ENCODE data around the gene MAP3K7.

Gene MAP3K7

GRCh38 chr6:90586836-90587638 lies at the start of gene MAP3K7:
TSS of gene MAP3K7 (minus strand) at chr6:90587072. CDS start at chr6:90586883, 189 bp downstream.
- DNase-seq (ENCODE audit: low read depth in 2 of 2, low spot score in 1 of 2): peak; percentile 88 to 92

GRCh38 chr6:90631046-90631445 lies 44.2 kb upstream of the MAP3K7 start:
- no peak for DNase-seq (ENCODE audit: low read depth in 2 of 2, low spot score in 1 of 2)

- no peak for DNase-seq (ENCODE audit: low read depth in 2 of 2, low spot score in 1 of 2)
Measured at GRCh38 chr6:90621581-90621980, 34.7 kb upstream of the MAP3K7 start.

GRCh38 chr6:90619221-90619620 lies 32.3 kb upstream of the MAP3K7 start:
- no peak for DNase-seq (ENCODE audit: low read depth in 2 of 2, low spot score in 1 of 2)

- DNase-seq (ENCODE audit: low read depth in 2 of 2, low spot score in 1 of 2): no peak
Measured at GRCh38 chr6:90612313-90612680, 25.4 kb upstream of the MAP3K7 start.

GRCh38 chr6:90611543-90612312 lies 24.9 kb upstream of the MAP3K7 start:
- DNase-seq (ENCODE audit: low read depth in 2 of 2, low spot score in 1 of 2): no peak

- DNase-seq (ENCODE audit: low read depth in 2 of 2, low spot score in 1 of 2): no peak
Measured at GRCh38 chr6:90610751-90611542, 24.1 kb upstream of the MAP3K7 start.

GRCh38 chr6:90610301-90610750 lies 23.5 kb upstream of the MAP3K7 start:
- DNase-seq (ENCODE audit: low read depth in 2 of 2, low spot score in 1 of 2): no peak

- DNase-seq (ENCODE audit: low read depth in 2 of 2, low spot score in 1 of 2): no peak
Measured at GRCh38 chr6:90605749-90606340, 19.0 kb upstream of the MAP3K7 start.

- no peak for DNase-seq (ENCODE audit: low read depth in 2 of 2, low spot score in 1 of 2)
Measured at GRCh38 chr6:90604546-90604945, 17.7 kb upstream of the MAP3K7 start.

- DNase-seq (ENCODE audit: low read depth in 2 of 2, low spot score in 1 of 2): no peak
Measured at GRCh38 chr6:90599151-90599550, 12.3 kb upstream of the MAP3K7 start.

GRCh38 chr6:90598192-90598951 lies 11.5 kb upstream of the MAP3K7 start:
- no peak for DNase-seq (ENCODE audit: low read depth in 2 of 2, low spot score in 1 of 2)

- DNase-seq (ENCODE audit: low read depth in 2 of 2, low spot score in 1 of 2): no peak
Measured at GRCh38 chr6:90596967-90597539, 10.2 kb upstream of the MAP3K7 start.

- DNase-seq (ENCODE audit: low read depth in 2 of 2, low spot score in 1 of 2): no peak
Measured at GRCh38 chr6:90595854-90596253, 9.0 kb upstream of the MAP3K7 start.

GRCh38 chr6:90586546-90586835 lies 381 bp downstream of the MAP3K7 start:
- DNase-seq (ENCODE audit: low read depth in 2 of 2, low spot score in 1 of 2): peak in 1 of 2 donors; percentile 5

GRCh38 chr6:90584636-90585255 lies 2.1 kb downstream of the MAP3K7 start:
- no peak for DNase-seq (ENCODE audit: low read depth in 2 of 2, low spot score in 1 of 2)

- no peak for DNase-seq (ENCODE audit: low read depth in 2 of 2, low spot score in 1 of 2)
Measured at GRCh38 chr6:90583836-90584481, 2.9 kb downstream of the MAP3K7 start.

- DNase-seq (ENCODE audit: low read depth in 2 of 2, low spot score in 1 of 2): no peak
Measured at GRCh38 chr6:90583179-90583835, 3.6 kb downstream of the MAP3K7 start.

- no peak for DNase-seq (ENCODE audit: low read depth in 2 of 2, low spot score in 1 of 2)
Measured at GRCh38 chr6:90581146-90581545, 5.7 kb downstream of the MAP3K7 start.

All from stimulated activated CD8-positive, alpha-beta memory T cell treated with anti-CD3 and anti-CD28 coated beads, Interleukin-4, amount 100 ng/mL, for 1 hour (primary cell).